Measurements from ENCODE around the gene SMARCB1.

Gene SMARCB1

DNA sequence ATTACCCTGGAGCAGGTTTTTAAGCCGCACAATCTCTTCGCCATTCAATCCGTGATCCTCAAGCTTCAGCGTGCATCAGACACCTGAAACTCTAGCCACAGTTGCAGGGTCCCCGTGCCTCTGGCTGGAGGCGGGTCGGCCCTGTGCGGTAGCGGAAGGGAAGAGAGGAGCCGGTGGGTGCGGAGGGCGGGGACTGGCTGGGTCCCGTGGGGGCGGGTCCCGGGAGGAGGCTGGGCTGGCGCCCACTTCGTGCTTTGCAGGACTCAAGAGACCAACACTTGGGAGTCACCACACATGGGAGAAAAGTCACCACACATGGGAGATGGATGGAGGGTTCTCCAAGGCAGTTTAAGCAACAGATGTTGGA lies 23.2 kb upstream of the SMARCB1 start:
- DNase-seq, result peak; percentile 57

DNA sequence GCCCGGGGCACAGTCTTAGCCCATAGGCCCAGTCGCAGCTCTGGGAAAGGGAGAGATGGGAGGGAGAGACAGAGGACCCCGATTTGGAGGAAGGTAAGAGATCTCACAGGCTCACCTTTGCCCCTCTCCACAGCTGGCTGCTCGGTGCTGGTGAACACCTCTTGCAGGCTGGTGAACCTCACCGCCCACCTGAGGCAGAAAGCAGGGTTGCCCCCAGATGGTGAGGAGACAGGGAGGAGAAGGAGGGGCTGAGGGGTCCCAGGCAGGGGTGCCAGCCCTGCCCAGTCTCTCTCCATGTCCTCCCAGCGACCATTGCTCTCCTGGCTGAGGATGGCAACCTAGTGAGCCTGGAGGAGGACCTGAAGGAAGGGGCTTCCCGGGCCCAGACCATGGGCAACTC lies 22.8 kb upstream of the SMARCB1 start:
- no peak for DNase-seq

DNA sequence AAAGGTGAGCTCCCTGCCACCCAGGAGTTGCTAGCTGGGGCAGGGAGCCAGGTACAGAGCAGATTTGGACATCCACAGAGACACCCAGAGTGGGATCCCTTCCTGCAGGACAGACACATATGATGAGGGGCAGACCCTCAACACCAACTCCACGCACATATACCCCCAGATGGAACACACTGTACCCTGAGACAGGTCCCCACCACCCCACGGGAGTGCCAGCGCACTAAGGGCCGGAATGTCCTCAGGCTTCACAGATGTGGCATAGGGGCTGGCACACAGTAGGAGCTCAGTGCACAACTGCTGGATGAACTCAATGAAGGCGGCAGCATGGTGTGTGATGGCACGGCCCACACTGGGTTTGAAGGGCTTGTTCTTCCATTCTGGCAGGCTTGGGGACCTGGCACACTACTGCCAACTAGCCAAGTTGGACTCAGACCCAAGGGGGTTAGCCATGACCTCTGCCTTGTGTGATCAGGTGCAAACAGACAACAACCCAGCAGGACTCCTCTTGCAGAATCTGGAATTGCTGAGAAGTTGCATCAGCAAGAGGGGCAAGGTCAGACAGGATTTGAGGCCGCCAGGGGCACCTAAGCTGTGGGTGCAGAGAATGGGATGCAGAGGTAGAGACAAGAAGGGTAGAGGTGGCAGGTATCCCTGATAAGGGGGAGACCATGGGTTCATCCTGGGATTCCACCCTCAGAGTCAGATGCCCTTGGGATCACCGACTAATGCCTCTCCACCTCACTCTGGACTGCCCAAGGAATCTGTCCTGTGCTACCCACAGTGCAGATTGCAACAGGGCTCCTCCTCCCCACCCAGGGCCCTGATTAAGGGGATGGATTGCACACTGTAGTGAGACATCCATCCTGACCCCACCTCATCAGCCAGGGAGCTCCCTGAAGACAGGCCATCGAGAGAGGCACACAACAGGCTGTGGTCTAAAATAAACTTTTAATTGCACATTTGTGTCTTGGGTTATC lies 21.6 kb upstream of the SMARCB1 start:
- DNase-seq, result no peak

DNA sequence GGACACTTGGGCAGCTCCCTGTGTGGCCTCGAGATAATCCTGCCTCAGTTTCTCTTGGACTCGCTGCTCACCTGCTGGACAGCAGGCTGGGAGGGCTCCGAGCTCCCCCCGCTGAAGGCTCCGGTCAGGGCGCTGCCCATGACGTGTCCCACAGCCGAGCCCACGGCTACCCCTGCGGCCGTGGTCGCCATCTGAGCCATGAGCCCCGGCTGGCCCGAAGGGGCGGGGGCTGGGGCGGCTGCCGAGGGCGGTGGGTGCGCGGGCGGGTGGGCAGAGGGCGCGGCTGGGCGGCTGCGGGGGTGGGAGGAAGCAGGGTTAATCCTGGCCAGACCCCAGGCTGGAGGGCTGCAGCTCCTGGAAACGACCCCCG lies 19.5 kb upstream of the SMARCB1 start:
- no peak for DNase-seq

DNA sequence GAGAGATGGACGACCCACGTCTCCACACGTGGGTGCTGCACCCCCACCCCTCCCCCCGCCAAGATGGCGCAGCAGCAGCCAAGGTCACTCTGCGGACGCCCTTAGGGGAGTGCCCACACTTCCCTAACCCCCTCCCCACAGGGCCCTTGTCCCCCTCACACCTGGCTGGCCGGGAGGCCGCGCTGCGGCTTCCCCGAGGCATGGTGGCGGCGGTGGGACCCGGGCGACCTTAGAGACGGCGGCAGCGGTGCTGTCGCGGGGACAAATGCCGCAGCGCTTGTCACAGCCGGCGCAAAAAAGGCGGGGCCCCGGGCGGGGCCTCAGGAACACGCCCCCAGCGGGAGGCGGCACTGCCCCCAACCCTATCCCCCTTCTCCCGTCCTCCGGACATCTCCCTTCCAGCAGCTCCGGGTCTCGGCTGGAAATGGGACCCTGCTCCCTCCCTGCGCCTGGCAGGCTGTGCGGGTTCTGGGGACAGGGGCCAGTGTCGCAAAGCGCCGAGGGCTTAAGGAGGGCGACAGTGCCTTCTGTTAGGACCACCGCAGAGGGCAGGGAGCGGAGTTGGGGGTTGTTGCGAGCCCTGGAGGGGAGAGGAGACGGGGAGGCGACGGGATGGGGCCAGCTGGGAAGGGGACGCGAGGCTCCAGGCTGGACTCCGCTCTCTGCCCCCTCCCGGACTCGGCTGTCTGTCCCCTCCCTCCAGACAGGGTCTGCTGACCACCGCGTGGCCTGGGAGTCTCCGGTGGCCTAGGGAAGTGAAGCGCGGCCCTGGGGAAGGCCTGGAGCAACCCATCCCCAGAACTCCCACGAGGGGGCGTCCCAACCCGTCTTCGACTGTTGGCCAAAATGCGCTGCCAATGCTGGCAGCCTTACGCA lies 18.9 kb upstream of the SMARCB1 start, which contains the start of gene CHCHD10:
Gene CHCHD10, minus strand, starts transcription at position 300 of the 876 bp plus-strand sequence. Its CDS starts 98 bp downstream, at position 202.
- DNase-seq, result peak; percentile 71

DNA sequence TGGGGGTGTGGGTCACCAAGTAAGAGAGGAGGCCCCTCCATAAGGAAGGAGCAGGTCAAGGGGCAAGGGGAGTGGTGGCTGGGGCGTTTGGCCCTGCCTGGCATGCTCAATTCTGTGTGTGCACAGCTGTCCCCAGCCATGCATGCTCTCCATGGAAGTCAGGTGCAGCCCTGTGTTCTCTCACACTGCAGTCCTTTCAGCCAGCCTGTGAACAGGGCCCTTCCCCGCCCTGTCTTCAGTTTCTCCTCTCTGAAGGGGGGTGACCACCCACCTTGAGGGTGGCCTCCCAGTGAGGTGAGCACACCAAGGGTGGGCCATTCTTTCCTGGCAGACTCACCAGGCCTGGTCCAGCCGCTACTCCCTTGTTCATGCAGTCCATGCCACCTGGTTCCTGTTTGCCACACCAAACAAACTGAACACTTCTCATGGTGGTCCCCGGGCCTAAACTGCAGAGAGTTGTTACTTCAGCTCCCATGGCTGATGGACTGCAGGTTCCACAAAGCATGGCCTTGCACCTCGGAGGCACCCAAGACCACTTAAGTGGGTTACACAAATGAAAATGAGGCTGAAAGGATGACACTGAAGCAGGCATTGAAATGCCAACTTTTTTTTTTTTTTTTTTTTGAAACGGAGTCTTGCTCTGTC lies 17.3 kb upstream of the SMARCB1 start:
- no peak for DNase-seq

DNA sequence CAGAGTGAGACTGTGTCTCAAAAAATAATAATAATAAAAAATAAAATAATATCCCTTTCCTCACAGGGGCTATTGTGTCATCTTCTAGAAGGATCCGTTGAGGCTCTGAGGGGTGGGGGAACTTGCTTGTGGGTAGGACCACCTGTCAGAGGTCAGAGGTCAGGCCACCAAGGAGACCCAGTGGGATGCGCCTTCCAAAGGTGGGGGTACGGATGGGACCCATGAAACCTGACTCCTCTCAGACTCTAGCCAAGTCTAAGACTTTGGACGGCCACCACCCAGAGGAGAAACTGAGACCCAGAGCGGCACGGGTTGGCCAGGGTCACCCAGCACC lies 14.5 kb upstream of the SMARCB1 start:
- DNase-seq, result no peak

DNA sequence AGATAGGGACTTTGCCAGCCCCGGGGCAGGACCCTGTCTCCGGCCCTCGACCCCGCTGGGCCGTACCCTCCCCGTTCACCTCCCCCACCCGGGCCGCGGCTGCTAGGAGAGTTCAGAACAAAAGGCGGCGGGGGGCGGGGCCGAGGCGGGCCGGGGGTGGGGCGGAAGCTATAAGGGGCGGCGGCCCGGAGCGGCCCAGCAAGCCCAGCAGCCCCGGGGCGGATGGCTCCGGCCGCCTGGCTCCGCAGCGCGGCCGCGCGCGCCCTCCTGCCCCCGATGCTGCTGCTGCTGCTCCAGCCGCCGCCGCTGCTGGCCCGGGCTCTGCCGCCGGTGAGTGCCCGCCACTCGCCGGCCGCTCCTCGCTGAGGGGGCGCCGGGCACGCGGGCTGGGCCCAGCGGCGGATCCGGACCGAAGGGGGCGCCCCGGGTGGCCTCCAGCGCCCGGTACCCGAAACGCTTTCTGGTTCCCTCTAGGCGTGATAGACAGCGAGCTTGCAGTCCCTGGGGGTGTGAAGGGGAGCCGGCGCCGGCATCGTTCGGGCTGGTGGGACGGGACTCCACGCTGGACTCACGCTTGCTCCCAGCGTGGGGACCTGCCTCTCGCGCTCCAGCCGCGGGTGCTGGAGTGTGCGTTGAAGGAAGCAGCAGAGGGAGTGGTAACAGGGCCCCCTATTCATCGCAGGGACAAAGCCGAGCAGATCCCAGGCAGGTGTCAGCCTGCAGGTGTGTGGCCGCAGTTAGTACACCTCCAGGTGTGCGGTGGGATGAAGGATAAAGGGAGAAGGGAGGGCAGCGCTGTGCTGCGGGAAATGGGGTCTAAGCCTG lies 13.9 kb upstream of the SMARCB1 start, which contains the start of gene MMP11:
Gene MMP11, plus strand, starts transcription at position 201 of the 825 bp plus-strand sequence. Its CDS starts 22 bp downstream, at position 223.
- peak; percentile 54 for DNase-seq

DNA sequence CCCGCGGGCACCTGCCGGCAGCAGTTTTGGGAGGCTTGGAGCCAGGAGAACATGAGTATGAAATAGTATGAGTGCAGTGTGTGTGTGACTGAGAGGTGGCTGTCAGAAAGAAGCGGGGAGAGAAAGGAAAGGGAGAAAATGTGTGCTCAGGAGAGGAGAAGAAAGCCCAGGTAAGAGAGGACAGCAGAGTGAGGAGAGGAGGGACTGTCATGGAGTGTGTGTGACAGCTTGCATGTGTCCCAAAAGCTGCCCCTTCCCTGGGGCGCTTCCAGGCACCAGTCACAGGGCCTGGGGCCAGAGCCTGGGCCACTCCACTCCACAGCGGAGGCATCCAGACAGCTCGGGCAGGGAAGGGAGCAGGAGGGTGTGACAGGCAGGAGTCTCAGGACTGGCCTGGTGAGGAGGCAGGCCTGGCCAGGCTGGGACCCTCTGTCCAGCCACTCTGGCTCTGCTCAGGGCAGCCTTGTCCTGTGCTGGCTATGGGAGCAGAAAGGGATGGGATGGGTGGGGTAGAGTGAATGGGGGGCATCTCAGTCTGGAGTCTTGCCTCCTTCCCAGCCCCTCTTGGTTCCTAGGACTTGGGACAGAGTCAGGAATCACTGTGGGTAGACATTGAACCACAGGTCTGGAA lies 13.2 kb upstream of the SMARCB1 start:
- no peak for DNase-seq

DNA sequence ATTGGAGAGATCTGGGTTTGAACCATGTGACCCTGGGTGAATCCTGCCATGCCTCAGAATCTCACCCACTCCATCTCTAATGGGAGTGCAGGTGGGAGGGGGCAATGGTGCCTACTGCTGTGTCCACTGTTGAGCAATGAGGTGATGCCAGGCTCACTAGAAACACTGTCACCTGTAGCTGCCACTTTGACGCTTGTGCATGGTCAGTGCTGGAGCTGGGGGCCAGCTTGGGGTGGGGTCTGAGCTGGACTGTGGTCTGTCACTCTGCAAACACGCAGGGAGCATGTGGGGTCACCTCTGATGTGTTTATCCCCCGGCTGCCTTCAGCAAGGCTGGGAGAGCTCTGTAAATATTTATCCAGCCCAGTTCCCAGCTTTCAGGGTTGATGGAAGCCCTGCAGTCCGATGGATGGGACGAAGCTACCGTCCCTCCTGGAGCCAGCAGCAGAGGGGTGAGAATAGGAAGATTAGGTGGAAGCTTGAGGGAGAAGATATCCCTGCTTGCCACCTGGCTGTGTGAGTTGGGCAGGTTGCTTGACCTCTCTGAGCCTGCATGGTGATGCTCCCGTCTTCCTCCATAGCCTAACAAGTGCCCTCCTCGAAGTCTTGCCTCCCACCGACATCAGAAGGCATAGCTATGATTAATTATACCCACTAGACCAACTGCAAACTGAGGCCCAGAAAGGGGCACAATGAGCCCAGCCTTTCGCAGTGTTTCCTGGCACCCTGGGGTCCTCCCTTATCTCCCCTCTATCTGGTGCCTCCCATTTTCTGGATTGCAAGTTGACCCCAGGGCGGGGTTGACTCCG lies 12.4 kb upstream of the SMARCB1 start:
- DNase-seq, result no peak

DNA sequence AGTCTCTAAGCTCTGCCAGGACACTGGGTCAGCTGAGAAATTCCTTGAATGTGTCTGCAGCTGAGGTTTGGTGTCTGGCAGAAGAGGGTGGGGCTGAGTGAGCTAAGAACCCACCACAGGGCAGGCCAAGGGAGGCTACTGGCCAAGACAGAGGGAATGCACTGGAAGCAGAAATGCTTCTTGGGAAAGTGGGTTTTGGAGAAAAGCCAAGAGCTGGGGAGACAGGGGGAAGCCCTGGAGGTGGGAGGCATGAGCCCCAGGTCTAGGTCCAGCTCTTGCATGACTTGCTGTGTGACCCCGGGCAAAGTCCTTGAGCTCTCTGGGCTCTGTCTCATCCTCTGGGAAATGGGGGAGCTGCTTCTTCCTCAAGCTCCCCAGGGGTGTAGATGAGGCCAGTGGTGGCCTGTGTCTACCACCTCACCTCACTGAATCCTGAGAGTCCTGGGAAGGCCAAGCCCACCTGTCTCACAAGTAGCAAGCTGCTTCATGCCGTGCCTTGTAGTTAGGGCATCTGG lies 11.8 kb upstream of the SMARCB1 start:
- no peak for DNase-seq

DNA sequence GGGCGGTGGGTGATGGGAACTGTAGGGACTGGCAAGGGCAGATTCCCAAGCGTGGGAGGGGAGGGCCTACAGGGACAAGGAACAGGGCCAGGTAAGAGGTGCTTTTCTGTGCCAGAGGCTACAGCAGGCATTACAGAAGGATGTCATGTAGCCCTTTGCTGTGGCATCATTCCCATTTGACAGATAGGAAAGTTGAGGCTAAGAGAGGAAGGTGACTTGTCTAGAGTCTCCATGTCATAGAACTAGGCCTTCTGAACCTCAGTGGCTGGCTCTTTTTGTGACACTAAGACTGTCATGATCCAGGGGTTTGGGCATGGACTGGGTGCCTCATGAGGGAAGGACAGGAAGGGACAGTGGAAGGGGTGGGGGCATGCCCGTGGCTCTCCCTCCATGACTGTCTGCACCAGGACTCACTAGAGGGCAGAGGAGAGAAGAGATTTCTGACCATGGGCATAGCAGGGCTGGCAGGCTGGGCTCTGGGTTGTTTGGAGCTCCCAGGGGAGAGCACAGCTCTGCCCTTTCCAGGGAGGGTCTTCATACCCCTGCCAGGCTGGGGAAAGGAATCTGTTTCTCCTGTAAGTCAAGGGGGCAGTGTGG lies 10.9 kb upstream of the SMARCB1 start:
- DNase-seq, result no peak

DNA sequence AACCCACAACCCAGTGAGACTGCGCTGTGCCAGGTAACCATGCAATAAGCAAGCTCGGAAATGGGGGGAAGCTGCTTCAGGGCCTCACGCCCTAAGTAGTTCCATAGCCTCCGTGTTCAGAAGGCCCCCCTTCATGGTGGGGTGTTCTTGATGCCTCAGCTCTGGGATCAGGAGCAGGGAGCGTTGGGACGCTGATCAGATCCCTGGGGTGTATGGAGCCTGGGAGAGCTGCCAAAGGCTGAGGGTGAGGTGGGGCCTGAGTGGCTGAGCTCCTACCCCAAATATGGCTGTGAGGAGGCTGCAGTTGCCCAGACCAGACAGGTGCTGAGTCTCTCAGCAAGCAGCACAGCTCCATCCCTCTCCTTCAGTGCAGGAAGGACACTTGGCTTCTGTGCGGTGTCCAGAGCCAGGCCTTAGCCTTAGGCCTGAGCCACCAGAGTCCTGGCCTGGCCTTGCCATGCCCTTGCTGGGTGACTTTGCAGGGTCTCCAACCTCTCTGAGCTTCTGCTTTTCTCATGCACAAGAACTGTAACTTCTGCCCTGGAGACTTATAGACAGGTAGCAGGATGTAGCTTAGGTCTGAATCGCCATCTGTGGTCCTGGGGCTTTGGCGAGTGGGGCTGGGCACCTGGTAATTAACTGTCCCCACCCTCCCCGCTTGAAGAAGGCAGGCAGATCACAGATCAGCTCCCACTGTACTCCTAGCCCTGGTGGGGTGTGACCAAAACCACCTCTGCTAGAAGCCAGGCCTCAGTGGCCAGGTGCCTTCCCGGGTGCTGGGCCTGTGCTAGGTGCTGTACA lies 8.8 kb upstream of the SMARCB1 start:
- no peak for DNase-seq

DNA sequence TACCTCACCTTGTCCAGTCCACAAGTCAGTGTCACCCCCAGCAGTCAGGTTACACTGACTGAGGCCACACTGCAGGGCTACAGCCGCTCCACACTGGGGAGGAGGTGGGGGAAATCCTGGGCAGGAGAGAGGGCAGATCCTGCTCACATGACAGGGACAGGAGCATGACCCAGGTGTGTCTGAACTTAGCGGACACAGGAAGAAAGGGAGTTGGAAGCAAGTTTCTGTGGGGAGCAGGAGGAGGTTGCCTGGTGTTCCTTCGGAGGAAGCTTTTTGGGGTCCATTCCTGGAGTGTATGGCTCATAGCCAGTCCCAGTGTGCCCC lies 8.2 kb upstream of the SMARCB1 start:
- no peak for DNase-seq

DNA sequence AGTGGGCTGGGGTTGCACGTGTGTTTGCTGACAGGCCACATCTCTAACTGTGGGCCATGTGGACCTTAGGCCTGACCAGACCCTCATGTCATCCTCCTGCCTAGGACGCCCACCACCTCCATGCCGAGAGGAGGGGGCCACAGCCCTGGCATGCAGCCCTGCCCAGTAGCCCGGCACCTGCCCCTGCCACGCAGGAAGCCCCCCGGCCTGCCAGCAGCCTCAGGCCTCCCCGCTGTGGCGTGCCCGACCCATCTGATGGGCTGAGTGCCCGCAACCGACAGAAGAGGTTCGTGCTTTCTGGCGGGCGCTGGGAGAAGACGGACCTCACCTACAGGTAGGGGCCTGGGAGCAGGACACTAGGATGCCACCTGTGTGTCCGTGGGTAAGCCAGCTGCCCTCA lies 7.7 kb upstream of the SMARCB1 start:
- no peak for DNase-seq

DNA sequence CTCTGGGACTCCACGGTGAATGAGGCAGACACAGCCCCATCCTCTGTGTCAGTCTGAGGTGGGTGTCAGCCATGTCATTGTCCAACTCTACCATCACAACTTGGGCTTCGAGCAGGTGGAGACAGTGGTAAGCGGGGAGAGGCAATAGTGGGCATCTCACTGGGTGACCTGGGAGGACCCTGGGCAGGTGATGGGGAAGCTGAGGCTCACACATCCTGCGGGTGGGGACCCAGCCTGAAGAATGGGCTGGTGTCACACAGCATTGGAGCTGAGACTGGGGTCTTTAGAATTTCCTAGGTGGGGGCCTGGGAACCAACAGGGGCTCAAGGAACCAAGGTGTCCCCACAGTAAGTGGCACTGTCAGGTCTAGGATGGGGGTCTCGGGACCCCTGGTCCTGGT lies 7.0 kb upstream of the SMARCB1 start:
- DNase-seq, result no peak

DNA sequence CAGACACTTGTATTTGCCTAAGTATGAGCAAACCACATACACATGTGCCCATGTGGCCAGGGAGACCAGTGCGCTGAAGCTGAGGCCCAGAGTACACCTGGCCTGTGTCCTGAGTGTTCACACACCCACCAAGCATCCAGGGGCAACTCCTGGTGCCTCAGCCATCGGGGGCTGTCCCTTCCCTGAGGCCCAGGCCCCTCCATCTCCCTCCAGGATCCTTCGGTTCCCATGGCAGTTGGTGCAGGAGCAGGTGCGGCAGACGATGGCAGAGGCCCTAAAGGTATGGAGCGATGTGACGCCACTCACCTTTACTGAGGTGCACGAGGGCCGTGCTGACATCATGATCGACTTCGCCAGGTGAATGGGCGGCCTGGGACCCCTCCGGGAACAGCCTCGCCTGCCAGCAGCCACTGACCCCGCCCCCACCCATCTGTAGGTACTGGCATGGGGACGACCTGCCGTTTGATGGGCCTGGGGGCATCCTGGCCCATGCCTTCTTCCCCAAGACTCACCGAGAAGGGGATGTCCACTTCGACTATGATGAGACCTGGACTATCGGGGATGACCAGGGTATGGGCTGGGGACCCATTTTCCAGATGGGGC lies 6.5 kb upstream of the SMARCB1 start:
- DNase-seq, result no peak

DNA sequence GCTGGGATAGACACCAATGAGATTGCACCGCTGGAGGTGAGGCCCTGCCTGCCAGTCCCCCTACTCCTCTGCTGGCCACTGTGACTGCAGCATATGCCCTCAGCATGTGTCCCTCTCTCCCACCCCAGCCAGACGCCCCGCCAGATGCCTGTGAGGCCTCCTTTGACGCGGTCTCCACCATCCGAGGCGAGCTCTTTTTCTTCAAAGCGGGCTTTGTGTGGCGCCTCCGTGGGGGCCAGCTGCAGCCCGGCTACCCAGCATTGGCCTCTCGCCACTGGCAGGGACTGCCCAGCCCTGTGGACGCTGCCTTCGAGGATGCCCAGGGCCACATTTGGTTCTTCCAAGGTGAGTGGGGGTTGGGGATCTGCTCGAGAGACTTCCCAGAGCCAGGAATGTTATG lies 5.7 kb upstream of the SMARCB1 start:
- DNase-seq, result no peak

DNA sequence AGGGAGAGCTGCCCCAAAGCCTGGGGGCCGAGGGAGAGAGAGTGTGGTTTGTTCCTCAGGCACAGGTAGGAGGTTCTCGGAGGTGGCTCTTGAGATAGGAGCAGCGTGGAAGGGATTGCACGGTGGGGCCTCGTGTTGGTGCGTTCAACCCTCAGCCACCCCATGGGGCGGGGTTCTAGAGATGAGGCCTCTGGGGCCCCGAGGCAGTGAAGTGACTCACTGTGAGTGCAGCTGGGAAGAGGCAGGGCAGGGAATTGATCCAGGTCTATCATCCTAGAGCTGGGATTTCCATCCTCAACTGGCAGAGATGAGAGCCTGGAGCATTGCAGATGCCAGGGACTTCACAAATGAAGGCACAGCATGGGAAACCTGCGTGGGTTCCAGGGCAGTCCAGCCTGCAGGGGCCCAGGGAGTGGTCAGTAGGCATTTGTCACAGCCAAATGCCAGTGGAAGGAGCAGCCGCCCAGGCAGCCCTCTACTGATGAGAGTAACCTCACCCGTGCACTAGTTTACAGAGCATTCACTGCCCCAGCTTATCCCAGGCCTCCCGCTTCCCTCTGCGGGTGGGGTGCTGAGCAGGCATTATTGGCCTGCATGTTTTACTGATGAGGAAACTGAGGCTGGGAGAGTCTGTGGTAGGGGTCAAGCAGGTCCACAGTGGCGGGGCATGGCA lies 5.1 kb upstream of the SMARCB1 start:
- DNase-seq, result no peak

All from activated gamma-delta T cell treated with Interleukin-2 at 50 U/mL for 16 hours (primary cell).